H1 (cell line): ENCODE measurements around the gene CAMK2B. TPM values are rescaled to one million over a fixed set of nuclear protein-coding genes. Genes with fewer than 3 reads are reported as not detected.

Experiments used
- CTCF ChIA-PET: fragments of 300-600 bp; sonication (Branson Sonifier 250); formaldehyde crosslinking; loops from one replicate; lab custom pipeline; 2021; ENCODE audit not compliant: partially characterized antibody; lab: Charles Lee
- POLR2A ChIA-PET: fragments of 300-600 bp; sonication (Branson Sonifier 250); formaldehyde crosslinking; loops from one replicate; lab custom pipeline; 2021; ENCODE audit warnings: inconsistent platforms; ENCODE audit not compliant: partially characterized antibody; lab: Charles Lee
- DNase-seq, 2 experiments: peaks; one replicate each; pipeline versions ENCODE4 v3.0.0 to v3.0.0-alpha.2; 2010 to 2022; ENCODE audit warnings: low spot score in 2 of 2, low read depth in 1 of 2, mixed read lengths in 1 of 2
- FAIRE-seq: peaks from 2 replicates; lab custom pipeline; 2011; peaks lifted over from hg19 to GRCh38; lab: Jason Lieb, UNC
- H2AFZ ChIP-seq: 2 replicates; pipeline ENCODE4 v1.8.1; 2012; ENCODE audit warnings: low read length, inconsistent platforms
- H2AK5ac ChIP-seq: 2 replicates; pipeline ENCODE4 v1.6.1; 2013; ENCODE audit warnings: low read depth, low read length
- H2BK120ac ChIP-seq: replicated peaks from 2 replicates; pipeline ENCODE3; 2013; ENCODE audit warnings: low read depth, low read length, inconsistent platforms
- H2BK12ac ChIP-seq: 2 replicates; pipeline ENCODE4 v1.6.1; 2013; ENCODE audit warnings: low read depth, low read length
- H2BK15ac ChIP-seq: 2 replicates; pipeline ENCODE4 v1.6.1; 2013; ENCODE audit warnings: low read length
- H2BK20ac ChIP-seq: 2 replicates; pipeline ENCODE4 v1.6.1; 2013; ENCODE audit warnings: low read length
- H2BK5ac ChIP-seq: 2 replicates; pipeline ENCODE4 v1.6.1; 2013; ENCODE audit warnings: low read depth, low read length
- H3K14ac ChIP-seq: 2 replicates; pipeline ENCODE4 v1.6.1; 2013; ENCODE audit warnings: inconsistent platforms; ENCODE audit not compliant: insufficient read length
- H3K18ac ChIP-seq: 2 replicates; pipeline ENCODE4 v1.6.1; 2013; ENCODE audit warnings: low read length; ENCODE audit errors: extremely low read depth
- H3K23ac ChIP-seq: 2 replicates; pipeline ENCODE4 v1.6.1; 2013; ENCODE audit warnings: inconsistent platforms; ENCODE audit not compliant: insufficient read length
- H3K23me2 ChIP-seq: 2 replicates; pipeline ENCODE4 v1.6.1; 2013; ENCODE audit warnings: low read depth, low read length
- H3K27ac ChIP-seq: 2 replicates; pipeline ENCODE4 v1.6.1; 2011; ENCODE audit warnings: low read depth, low read length, inconsistent platforms
- H3K27me3 ChIP-seq, 4 experiments: replicated peaks in 1 of 4; 1 replicate in 1 of 4; 2 replicates in 3 of 4; pipeline versions ENCODE4 v1.6.1 to v1.8.1; 2011 to 2013; ENCODE audit warnings: low read length in 3 of 4, mild to moderate bottlenecking in 3 of 4, inconsistent platforms in 2 of 4, mixed read lengths in 2 of 4, moderate library complexity in 1 of 4; ENCODE audit not compliant: control insufficient read depth in 3 of 4, insufficient read depth in 3 of 4; ENCODE audit errors: extremely low read depth in 1 of 4
- H3K36me3 ChIP-seq, 4 experiments: 2 replicates each; pipeline versions ENCODE4 v1.6.1 to v1.8.1; 2011 to 2013; ENCODE audit warnings: mild to moderate bottlenecking in 4 of 4, low read length in 3 of 4, moderate library complexity in 2 of 4, control low read depth in 1 of 4, inconsistent platforms in 1 of 4; ENCODE audit not compliant: insufficient read depth in 4 of 4, control insufficient read depth in 2 of 4
- H3K4ac ChIP-seq: replicated peaks from 2 replicates; pipeline ENCODE3; 2013; ENCODE audit warnings: low read length, low read depth, mixed read lengths, inconsistent platforms; ENCODE audit not compliant: insufficient read length
- H3K4me1 ChIP-seq, 4 experiments: replicated peaks in 1 of 4; 1 replicate in 1 of 4; 2 replicates in 3 of 4; pipeline versions ENCODE4 v1.6.1 to v1.8.1; 2011 to 2013; ENCODE audit warnings: low read length in 3 of 4, inconsistent platforms in 2 of 4, mixed read lengths in 1 of 4; ENCODE audit not compliant: insufficient read depth in 4 of 4, control insufficient read depth in 3 of 4
- H3K4me2 ChIP-seq, 2 experiments: 2 replicates each; pipeline versions ENCODE4 v1.6.1 to v1.8.1; 2011 to 2013; ENCODE audit warnings: low read depth in 2 of 2, low read length in 2 of 2, control low read depth in 1 of 2, inconsistent platforms in 1 of 2, mild to moderate bottlenecking in 1 of 2; ENCODE audit not compliant: insufficient read depth in 1 of 2
- H3K4me3 ChIP-seq, 4 experiments: fragments of 200-600, 300-600 bp in 1 of 4; sonication (generic), shearing (Covaris generic), sonication (Bioruptor Twin) in 1 of 4; 2 replicates each; pipeline versions ENCODE4 v1.5.1 to v1.8.1; 2011 to 2016; ENCODE audit warnings: low read length in 4 of 4, low read depth in 3 of 4, control low read depth in 2 of 4, inconsistent platforms in 2 of 4, mild to moderate bottlenecking in 2 of 4, mixed read lengths in 1 of 4, moderate library complexity in 1 of 4; ENCODE audit not compliant: insufficient read depth in 2 of 4; ENCODE audit errors: extremely low read depth in 1 of 4
- H3K56ac ChIP-seq: replicated peaks from 2 replicates; pipeline ENCODE3; 2013; ENCODE audit warnings: low read depth, mild to moderate bottlenecking, mixed read lengths, low read length, inconsistent platforms; ENCODE audit not compliant: insufficient read length
- H3K79me1 ChIP-seq: 2 replicates; pipeline ENCODE4 v1.6.1; 2013; ENCODE audit warnings: low read depth, low read length, control low read depth
- H3K79me2 ChIP-seq, 2 experiments: 2 replicates each; pipeline versions ENCODE4 v1.6.1 to v1.8.1; 2012 to 2013; ENCODE audit warnings: low read length in 2 of 2, mild to moderate bottlenecking in 2 of 2, inconsistent platforms in 1 of 2; ENCODE audit not compliant: insufficient read depth in 2 of 2, control insufficient read depth in 1 of 2
- H3K9ac ChIP-seq, 4 experiments: replicated peaks in 1 of 4; 1 replicate in 1 of 4; 2 replicates in 3 of 4; pipeline versions ENCODE4 v1.6.1 to v1.8.1; 2011 to 2013; ENCODE audit warnings: low read depth in 3 of 4, low read length in 3 of 4, control low read depth in 2 of 4, mild to moderate bottlenecking in 2 of 4, moderate library complexity in 2 of 4, inconsistent platforms in 1 of 4; ENCODE audit errors: extremely low read depth in 1 of 4
- H3K9me3 ChIP-seq, 2 experiments: 2 replicates each; pipeline versions ENCODE4 v1.6.1 to v1.8.1; 2012 to 2013; ENCODE audit warnings: mild to moderate bottlenecking in 2 of 2, moderate library complexity in 2 of 2, control low read depth in 1 of 2, inconsistent platforms in 1 of 2, low read depth in 1 of 2, low read length in 1 of 2, mixed read lengths in 1 of 2; ENCODE audit not compliant: insufficient read depth in 2 of 2
- H4K20me1 ChIP-seq, 2 experiments: replicated peaks in 1 of 2; 2 replicates each; pipeline versions ENCODE3 to v1.8.1; 2011 to 2013; ENCODE audit warnings: inconsistent platforms in 2 of 2, low read length in 2 of 2, mild to moderate bottlenecking in 1 of 2; ENCODE audit not compliant: insufficient read depth in 2 of 2, control insufficient read depth in 1 of 2
- H4K5ac ChIP-seq: 2 replicates; pipeline ENCODE4 v1.6.1; 2013; ENCODE audit warnings: low read length, low read depth, mixed read lengths, inconsistent platforms; ENCODE audit not compliant: insufficient read length
- H4K8ac ChIP-seq: 2 replicates; pipeline ENCODE4 v1.8.0; 2013; ENCODE audit warnings: mild to moderate bottlenecking, moderate library complexity, low read length, inconsistent platforms; ENCODE audit not compliant: insufficient read depth; ENCODE audit errors: extremely low read depth
- H4K91ac ChIP-seq: replicated peaks from 2 replicates; pipeline ENCODE3; 2013; ENCODE audit warnings: low read length, mixed read lengths, inconsistent platforms; ENCODE audit not compliant: insufficient read length
- ATF2 ChIP-seq: IDR thresholded peaks from 2 replicates; pipeline ENCODE4 v1.6.1; 2012; ENCODE audit warnings: low read length, inconsistent platforms
- ATF3 ChIP-seq: IDR thresholded peaks from 2 replicates; pipeline ENCODE4 v1.6.1; 2011; ENCODE audit warnings: low read depth, mild to moderate bottlenecking, low read length; ENCODE audit not compliant: insufficient read depth
- CBX5 ChIP-seq: fragments of 300-800, 300-1000 bp; sonication (generic); IDR thresholded peaks from 2 replicates; pipeline ENCODE4 v1.7.1; 2016; ENCODE audit warnings: antibody characterized with exemption, low read length, low read depth
- CEBPB ChIP-seq: IDR thresholded peaks from 2 replicates; pipeline ENCODE4 v1.6.1; 2012; ENCODE audit warnings: low read depth, low read length
- EP300 ChIP-seq, 2 experiments: IDR thresholded peaks; 1 replicate in 1 of 2; 2 replicates in 1 of 2; pipeline ENCODE4 v1.6.1; 2011 to 2012; ENCODE audit warnings: low read depth in 2 of 2, low read length in 2 of 2, mild to moderate bottlenecking in 2 of 2, borderline replicate concordance in 1 of 2, inconsistent platforms in 1 of 2, moderate library complexity in 1 of 2
- PHF8 ChIP-seq: fragments of 200-600 bp; sonication (generic); conservative IDR thresholded peaks from 2 replicates; pipeline ENCODE4 v1.7.1; 2012; ENCODE audit warnings: low read depth, mild to moderate bottlenecking, inconsistent platforms, low read length, moderate library complexity
- POU5F1 ChIP-seq: IDR thresholded peaks from 2 replicates; pipeline ENCODE4 v1.6.1; 2011; ENCODE audit warnings: low read depth, mild to moderate bottlenecking, low read length, moderate library complexity
- SIN3A ChIP-seq, 2 experiments: IDR thresholded peaks in 1 of 2; conservative IDR thresholded peaks in 1 of 2; 2 replicates each; pipeline ENCODE4 v1.6.1; 2011 to 2012; ENCODE audit warnings: low read length in 2 of 2, improper control_type of control experiment in 1 of 2, low read depth in 1 of 2, mild to moderate bottlenecking in 1 of 2
- SIRT6 ChIP-seq: IDR thresholded peaks from one replicate; pipeline ENCODE4 v1.7.1; 2012; ENCODE audit warnings: low read length, inconsistent platforms
- TCF12 ChIP-seq: IDR thresholded peaks from 2 replicates; pipeline ENCODE4 v1.6.1; 2011; ENCODE audit warnings: low read depth, mild to moderate bottlenecking, low read length
- ZNF274 ChIP-seq: IDR thresholded peaks from 2 replicates; pipeline ENCODE4 v1.7.0; 2012; ENCODE audit warnings: low read length, borderline replicate concordance; ENCODE audit errors: extremely low read depth
- WGBS, 2 experiments: shearing (Covaris generic) in 1 of 2; methylation state at CpG; one replicate each; pipeline versions ENCODE4 v1.1.6 to v1.1.7; 2013 to 2015; ENCODE audit warnings: low lambda C conversion rate in 2 of 2, mixed read lengths in 2 of 2, inconsistent platforms in 1 of 2, low coverage in 1 of 2, missing lambda C conversion rate in 1 of 2; ENCODE audit not compliant: insufficient replicate concordance in 2 of 2, insufficient coverage in 1 of 2, insufficient read length in 1 of 2; ENCODE audit errors: extremely low coverage in 1 of 2, missing lambda C conversion rate in 1 of 2; 5-methylcytosine and 5-hydroxymethylcytosine counted together
- polyA plus RNA-seq, 7 experiments: library from polyadenylated mRNA; depleted of rRNA in 3 of 7; stranded (reverse) in 5 of 7; unstranded in 2 of 7; fragments of >200 nt in 5 of 7; fragments of 200-250 nt in 2 of 7; gene quantifications; 1 replicate in 5 of 7; 2 replicates in 1 of 7; 4 replicates in 1 of 7; pipeline versions ENCODE4 v1.2.1 to v1.2.3, GENCODE V29; 2011 to 2013; ENCODE audit warnings: missing spikeins in 2 of 7, mixed read lengths in 2 of 7
- total RNA-seq: library from RNA; stranded (reverse); fragmentation: NEBNext Ultra II Directional; extraction: Animal tissue kit (Norgen Biotek cat#: 25700); gene quantifications from 2 replicates; pipeline ENCODE4 v1.2.1, GENCODE V29; 2021

Gene CAMK2B
- total and polyA plus RNA-seq, 2 of the 8 experiments (the other 6 are each of a cell fraction or from before 2014, with no cell fraction given): 0.05 to 0.15 TPM

- H2AK5ac ChIP-seq: no peak overlapping the region
- TF ChIP-seq PHF8 (no peak), TCF12 (no peak), EP300 (IDR thresholded peaks at IDR 0.05; ENCODE audit: borderline replicate concordance in 1 of 2, low read depth in 2 of 2, low read length in 2 of 2) (no peak), SIN3A (conservative IDR thresholded peaks at IDR 0.05 in 1 of 2, IDR thresholded peaks at IDR 0.05 in 1 of 2; ENCODE audit: low read depth in 1 of 2, low read length in 2 of 2) (no peak), SIRT6 (no peak), ATF2 (no peak), POU5F1 (no peak), ATF3 (no peak), ZNF274 (no peak), CEBPB (no peak), CBX5 (no peak)
These were observed 83.3 kb downstream of the CAMK2B start for GRCh38 chr7:44242091-44242490.

More at GRCh38 chr7:44242091-44242490, 83.3 kb downstream of the CAMK2B start:
- H2BK5ac ChIP-seq: no peak overlapping the region
- no peak overlapping the region for H3K4me3 ChIP-seq
- peaks cover 3% of the 10 kb centered on the region; the same call in 1 of the 2 replicates for H3K23me2 ChIP-seq
- no peak overlapping the region for H3K56ac ChIP-seq
- no peaks in the 10 kb centered on the region for H3K36me3 ChIP-seq
- no peak overlapping the region for H2AFZ ChIP-seq
- H3K9ac ChIP-seq: no peak overlapping the region
- H4K8ac ChIP-seq: peak overlapping the region; percentile 83; the same call in 1 of the 2 replicates
- 91% methylated on average over 10 of the region's 10 CpGs; no CpG with 5 or more reads in 1 of the 2 experiments for WGBS, 2 experiments
- H4K91ac ChIP-seq: no peak overlapping the region
- peak overlapping the region; percentile 50; the same call in 1 of the 2 replicates for H2BK12ac ChIP-seq
- no peak overlapping the region for H4K5ac ChIP-seq
- no peak overlapping the region for H3K18ac ChIP-seq
- no peak for DNase-seq
- H4K20me1 ChIP-seq: peaks cover 0 to 6% of the 10 kb centered on the region in 2 experiments
- H3K27me3 ChIP-seq: no peaks in the 10 kb centered on the region; a peak in 1 of 7 replicates
- ChIA-PET POLR2A (interaction anchor here (1.2 kb wide), 1 partner anchor 11 kb away, joined by 3 read pairs; no protein-coding TSS in a partner anchor), CTCF (interaction anchor here (0.7 to 5.0 kb wide), 21 partner anchors 10 to 323 kb away, joined by 3 to 37 read pairs (median 7); no protein-coding TSS in a partner anchor)
- H2BK15ac ChIP-seq: no peak overlapping the region
- H3K79me2 ChIP-seq: no peaks in the 10 kb centered on the region
- no peak overlapping the region for H3K4me2 ChIP-seq
- H3K4ac ChIP-seq: no peak overlapping the region
- H3K4me1 ChIP-seq: no peaks in the 10 kb centered on the region
- H3K14ac ChIP-seq: no peak overlapping the region
- H2BK20ac ChIP-seq: no peak overlapping the region
- FAIRE-seq: no peak
- H3K79me1 ChIP-seq: 0 out of 2 replicates have a peak, but pooled peaks cover 6% of the 10 kb centered on the region
- no peak overlapping the region for H3K27ac ChIP-seq
- no peak overlapping the region for H2BK120ac ChIP-seq
- H3K9me3 ChIP-seq: no peaks in the 10 kb centered on the region
- H3K23ac ChIP-seq: no peak overlapping the region
